ENCODE measurements around the gene ENPEP. TPM values are rescaled to one million over a fixed set of nuclear protein-coding genes. Genes with fewer than 3 reads are reported as not detected.

The ENPEP gene
- total RNA-seq, 1 experiment from 2014 or later: 0.33 TPM

GRCh38 chr4:110492522-110492921 is 16.6 kb downstream of the ENPEP start:
- ChIA-PET CTCF (interaction anchor here (1.1 kb wide), 1 partner anchor 177 kb away, joined by 3 read pairs; no protein-coding TSS in a partner anchor), POLR2A (no interaction called here)
- DNase-seq (ENCODE audit: low spot score): no peak
- TF ChIP-seq STAT6 (CRISPR knock-in tag; conservative IDR thresholded peaks at IDR 0.05; ENCODE audit: low read depth): no peak
- TF ChIP-seq RELA (CRISPR knock-in tag; IDR thresholded peaks at IDR 0.05; ENCODE audit: borderline replicate concordance): no peak
- TF ChIP-seq ZNF232 (CRISPR knock-in tag; IDR thresholded peaks at IDR 0.05): no peak
- TF ChIP-seq HMGXB4 (CRISPR knock-in tag; IDR thresholded peaks at IDR 0.05): no peak
- no peak for TF ChIP-seq ZMAT4 (CRISPR knock-in tag; IDR thresholded peaks at IDR 0.05)
- no peak for TF ChIP-seq ZNF219 (CRISPR knock-in tag; IDR thresholded peaks at IDR 0.05; ENCODE audit: borderline replicate concordance)
- no peak for TF ChIP-seq KAT7 (CRISPR knock-in tag; IDR thresholded peaks at IDR 0.05; ENCODE audit: borderline replicate concordance)
- no peak for TF ChIP-seq NFYB (CRISPR knock-in tag; conservative IDR thresholded peaks at IDR 0.05; ENCODE audit: low read depth)
- no peak for TF ChIP-seq ZNF138 (CRISPR knock-in tag; conservative IDR thresholded peaks at IDR 0.05)
- no peak for TF ChIP-seq ZNF396 (CRISPR knock-in tag; IDR thresholded peaks at IDR 0.05; ENCODE audit: borderline replicate concordance)
- TF ChIP-seq ATF1 (CRISPR knock-in tag; IDR thresholded peaks at IDR 0.05): no peak
- TF ChIP-seq ZBTB21 (CRISPR knock-in tag; IDR thresholded peaks at IDR 0.05; ENCODE audit: borderline replicate concordance): no peak
- TF ChIP-seq NR2C2 (CRISPR knock-in tag; IDR thresholded peaks at IDR 0.05): no peak
- no peak for TF ChIP-seq MXD4 (CRISPR knock-in tag; IDR thresholded peaks at IDR 0.05; ENCODE audit: borderline replicate concordance)
- TF ChIP-seq PRRX2 (CRISPR knock-in tag; IDR thresholded peaks at IDR 0.05): no peak
- TF ChIP-seq ZNF512 (CRISPR knock-in tag; IDR thresholded peaks at IDR 0.05; ENCODE audit: borderline replicate concordance): no peak
- no peak for TF ChIP-seq CREM (CRISPR knock-in tag; IDR thresholded peaks at IDR 0.05)
- no peak for TF ChIP-seq ERG (CRISPR knock-in tag; IDR thresholded peaks at IDR 0.05)
- no peak for TF ChIP-seq ZNF263 (CRISPR knock-in tag; IDR thresholded peaks at IDR 0.05; ENCODE audit: low read depth)
- no peaks in the 10 kb centered on the region for H3K9me3 Mint-ChIP-seq
- ATAC-seq: no peak
- H3K36me3 Mint-ChIP-seq: no peaks in the 10 kb centered on the region
- H3K4me3 Mint-ChIP-seq: no peak overlapping the region
- no peak overlapping the region for H3K27ac Mint-ChIP-seq
- H3K4me1 Mint-ChIP-seq: peaks cover 13% of the 10 kb centered on the region
- peaks cover 9% of the 10 kb centered on the region; the same call in 1 of the 2 replicates for H3K27me3 Mint-ChIP-seq (ENCODE audit: low read depth)

- H3K9me3 Mint-ChIP-seq: no peaks in the 10 kb centered on the region
- no peaks in the 10 kb centered on the region for H3K36me3 Mint-ChIP-seq
- H3K4me3 Mint-ChIP-seq: no peak overlapping the region
- ATAC-seq (no peak), DNase-seq (ENCODE audit: low spot score) (no peak)
- ChIA-PET POLR2A (no interaction called here), CTCF (interaction anchor here (1.1 kb wide), 1 partner anchor 178 kb away, joined by 3 read pairs; no protein-coding TSS in a partner anchor)
- peaks cover 9% of the 10 kb centered on the region; the same call in 1 of the 2 replicates for H3K27me3 Mint-ChIP-seq (ENCODE audit: low read depth)
- H3K27ac Mint-ChIP-seq: no peak overlapping the region
- H3K4me1 Mint-ChIP-seq: peaks cover 3% of the 10 kb centered on the region
- TF ChIP-seq AFF4 (CRISPR knock-in tag; IDR thresholded peaks at IDR 0.05; ENCODE audit: borderline replicate concordance): no peak
- TF ChIP-seq NR3C1 (CRISPR knock-in tag; conservative IDR thresholded peaks at IDR 0.05; ENCODE audit: low read depth): no peak
- no peak for TF ChIP-seq TCF7 (CRISPR knock-in tag; IDR thresholded peaks at IDR 0.05; ENCODE audit: low read depth)
- TF ChIP-seq ZNF423 (CRISPR knock-in tag; IDR thresholded peaks at IDR 0.05): no peak
- no peak for TF ChIP-seq ZSCAN18 (CRISPR knock-in tag; IDR thresholded peaks at IDR 0.05)
Observed at GRCh38 chr4:110493520-110493919, 17.6 kb downstream of the ENPEP start.

All from WTC11 (cell line).